ENCODE data around the gene SLC10A3.
"Not testable (repeated sequence)": the region's sequence is repeated elsewhere in the genome, so short reads cannot be mapped to it uniquely, and the experiment has no call there.

Gene SLC10A3

GRCh38 chrX:154509455-154509854 lies 19.0 kb upstream of the SLC10A3 start:
- no peak for DNase-seq

DNA sequence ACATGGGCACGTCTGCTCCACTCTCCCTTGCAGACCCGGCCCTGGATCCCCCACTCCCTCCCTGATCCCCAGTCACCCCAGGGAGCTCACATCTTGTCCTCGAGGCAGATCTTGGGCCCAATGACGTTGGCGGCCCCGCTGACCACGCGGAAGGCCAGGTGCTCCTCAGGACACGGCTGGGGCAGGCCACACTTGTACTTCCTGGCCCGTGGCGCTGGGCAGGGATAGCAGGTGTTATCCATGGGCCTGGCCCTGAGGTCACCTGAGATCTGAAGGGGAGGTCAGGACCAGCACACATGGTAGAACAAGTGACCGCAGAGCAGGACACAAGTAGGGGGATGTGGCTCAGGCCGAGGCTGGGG lies 17.9 kb upstream of the SLC10A3 start:
- DNase-seq, result no peak

GRCh38 chrX:154507673-154508383 lies 17.4 kb upstream of the SLC10A3 start:
- DNase-seq, result no peak

DNA sequence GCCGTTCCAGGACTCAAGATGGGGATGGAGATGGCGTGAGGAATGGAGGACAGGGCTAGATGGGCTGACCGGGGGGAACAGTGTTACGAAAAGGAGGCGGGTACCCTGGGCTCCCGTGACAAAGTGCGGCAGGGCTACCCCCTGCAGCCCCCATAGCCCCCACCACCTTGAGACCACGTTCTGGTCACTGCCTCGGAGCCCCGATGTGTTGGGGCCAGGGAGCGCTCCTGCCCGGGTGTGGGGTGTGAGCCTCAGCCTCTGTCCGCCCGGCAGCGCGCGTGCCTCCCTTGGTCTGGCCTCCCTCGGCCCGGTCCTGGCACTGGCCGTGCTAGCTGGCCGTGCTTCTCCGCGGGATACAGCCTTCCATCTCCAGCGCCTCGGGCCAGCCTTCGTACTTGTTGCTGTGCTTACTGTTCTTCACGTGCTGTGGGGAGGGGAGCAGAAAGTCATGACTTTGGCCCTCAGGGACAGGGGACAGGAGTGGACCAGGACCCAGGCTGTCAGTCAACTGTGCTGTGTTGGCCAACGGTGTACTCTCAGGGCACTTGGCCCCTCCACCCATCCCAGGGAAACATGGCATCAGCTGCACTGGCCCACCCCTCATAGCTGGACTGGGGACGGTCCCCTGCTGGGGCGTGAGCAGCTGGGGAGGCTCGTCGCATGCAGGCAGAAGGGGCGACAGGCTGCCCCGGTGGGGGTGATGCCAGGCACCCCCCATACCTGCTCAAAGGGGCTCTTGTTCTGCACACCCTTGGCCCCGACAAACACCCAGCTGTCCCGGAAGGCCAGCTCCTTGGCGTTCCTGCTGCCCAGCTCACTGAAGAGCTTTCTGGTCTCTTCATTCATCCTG lies 16.3 kb upstream of the SLC10A3 start:
- DNase-seq, result no peak

DNA sequence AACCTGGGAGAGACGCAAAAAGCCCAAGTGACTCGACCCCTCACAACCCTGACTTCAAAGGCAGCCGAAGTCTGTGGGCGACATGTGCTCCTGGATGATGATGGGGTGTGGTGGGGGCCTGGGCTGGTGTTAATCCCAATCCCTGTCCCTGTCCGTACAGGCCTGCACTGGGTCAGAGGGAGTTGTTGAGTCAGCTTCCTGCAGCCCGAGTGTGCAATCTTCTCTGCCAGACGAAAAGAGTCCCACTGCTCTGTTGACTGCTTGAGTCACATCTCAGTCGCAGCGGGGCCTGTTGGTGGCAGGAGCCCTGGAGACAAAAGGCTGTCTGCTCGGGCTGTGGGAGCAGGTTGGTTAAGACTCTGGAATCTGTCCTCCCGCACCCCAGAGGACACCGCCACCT lies 15.3 kb upstream of the SLC10A3 start:
- DNase-seq, result no peak

- no peak for DNase-seq
These were observed 12.6 kb upstream of the SLC10A3 start for GRCh38 chrX:154502989-154503388.

DNA sequence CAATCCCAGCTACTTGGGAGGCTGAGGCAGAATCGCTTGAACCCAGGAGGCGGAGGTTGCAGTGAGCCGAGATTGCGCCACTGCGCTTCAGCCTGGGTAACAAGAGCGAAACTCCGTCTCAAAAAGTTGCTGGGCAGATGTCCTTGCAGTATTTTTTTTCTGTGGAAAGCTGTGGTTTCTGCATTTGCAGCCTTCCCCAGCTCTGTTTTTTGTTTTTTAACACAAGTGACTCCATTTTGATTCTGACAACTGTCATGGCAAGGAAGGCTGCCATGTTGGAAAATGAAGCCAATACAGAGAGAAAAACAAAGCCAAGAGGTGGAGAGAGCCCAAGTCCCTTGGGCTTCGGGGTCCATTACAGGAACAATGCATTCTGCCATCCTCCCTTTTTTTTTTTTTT lies 11.7 kb upstream of the SLC10A3 start:
- no peak for DNase-seq

- not testable (repeated sequence) for DNase-seq
These were observed 11.0 kb upstream of the SLC10A3 start for GRCh38 chrX:154501423-154501822.

- DNase-seq, result not testable (repeated sequence)
These were observed 6.2 kb upstream of the SLC10A3 start for GRCh38 chrX:154496591-154497137.

- no peak for DNase-seq
These were observed 5.1 kb upstream of the SLC10A3 start for GRCh38 chrX:154495472-154495922.

GRCh38 chrX:154494715-154495114 lies 4.3 kb upstream of the SLC10A3 start:
- no peak for DNase-seq

- peak; percentile 14 for DNase-seq
These were observed 412 bp downstream of the SLC10A3 start for GRCh38 chrX:154490021-154490413.

- DNase-seq, result no peak
These were observed 1.2 kb downstream of the SLC10A3 start for GRCh38 chrX:154489182-154489581.

DNA sequence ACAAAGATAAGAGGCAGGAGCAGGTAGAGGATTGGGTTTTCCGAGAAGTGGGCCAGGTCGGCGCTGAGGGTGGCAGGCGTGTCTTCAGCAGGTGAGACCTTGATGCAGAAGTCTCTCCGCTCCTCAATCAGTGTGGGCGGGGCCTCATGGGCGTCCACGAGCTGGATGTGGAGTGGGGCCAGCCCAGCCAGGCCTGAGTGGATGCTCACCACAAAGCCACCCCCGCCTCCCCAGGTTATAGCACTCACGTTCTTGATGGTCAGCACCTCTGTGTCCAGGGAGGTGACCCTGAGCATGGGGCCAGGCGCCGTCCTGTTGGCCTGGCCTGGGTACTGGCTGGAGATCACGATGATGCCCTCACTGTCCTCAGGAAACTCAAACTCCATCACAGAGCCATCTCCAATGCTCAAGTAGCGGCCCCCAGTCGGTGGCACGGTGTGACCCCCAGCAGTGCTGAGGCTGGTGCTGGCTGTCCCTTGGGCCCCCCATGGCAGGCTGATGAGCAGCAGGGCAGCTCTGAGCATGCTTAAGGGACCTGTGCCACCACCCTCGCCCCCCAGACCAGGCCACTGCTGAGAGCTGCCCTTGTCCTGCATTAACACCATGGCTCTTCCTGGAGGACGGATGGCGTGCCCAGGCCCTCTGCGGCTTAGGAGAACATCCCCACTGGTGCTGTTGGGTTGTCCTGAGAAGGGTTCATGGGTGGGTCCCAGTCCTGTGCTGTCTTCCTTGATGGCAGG lies 1.9 kb downstream of the SLC10A3 start:
- DNase-seq, result no peak

- no peak for DNase-seq
These were observed 2.7 kb downstream of the SLC10A3 start for GRCh38 chrX:154487518-154488290.

DNA sequence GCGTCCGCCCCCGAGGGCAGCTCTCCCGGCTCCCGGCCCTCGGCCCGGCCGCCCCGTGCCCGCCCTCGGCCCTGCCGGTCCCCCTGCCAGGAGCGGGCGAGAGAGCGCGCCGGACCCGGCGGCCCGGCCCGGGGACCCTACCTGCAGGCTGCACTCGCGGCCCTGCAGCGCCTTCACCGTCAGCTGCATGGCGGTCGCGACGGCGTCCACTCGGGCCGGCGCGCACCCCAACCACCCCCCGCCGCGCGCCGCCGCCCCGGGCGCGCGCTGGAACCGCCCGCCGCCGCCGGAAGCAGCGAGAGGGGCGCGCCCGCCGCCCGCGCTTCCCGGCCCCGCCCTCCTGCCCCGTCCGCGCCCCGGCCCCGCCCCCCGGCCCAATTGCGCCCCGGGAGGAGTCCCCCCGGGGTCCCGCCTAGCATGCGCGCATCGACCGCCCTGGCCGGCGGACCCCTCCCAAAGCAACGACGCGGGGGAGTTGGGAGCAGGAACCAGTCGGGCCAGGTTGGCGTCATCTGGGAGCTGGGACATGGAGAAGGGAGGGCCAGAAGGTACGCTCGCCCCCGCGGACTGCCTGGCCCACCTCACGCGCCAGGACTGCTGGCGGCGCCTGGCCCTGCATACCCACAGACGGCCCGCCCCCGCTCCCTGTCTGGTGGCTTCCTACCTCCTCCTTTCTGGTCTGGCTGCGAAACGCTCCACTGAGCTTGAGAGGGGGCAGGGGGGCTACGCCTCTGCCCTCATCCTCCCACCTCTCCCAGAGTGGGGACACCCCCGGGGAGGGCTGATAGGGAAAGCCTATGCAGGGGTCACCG lies 3.8 kb downstream of the SLC10A3 start, which contains the start of gene UBL4A:
TSS of gene UBL4A (minus strand) at position 220 of the 812 bp plus-strand sequence. CDS start at position 189, 31 bp downstream.
- peak; percentile 46 for DNase-seq

DNA sequence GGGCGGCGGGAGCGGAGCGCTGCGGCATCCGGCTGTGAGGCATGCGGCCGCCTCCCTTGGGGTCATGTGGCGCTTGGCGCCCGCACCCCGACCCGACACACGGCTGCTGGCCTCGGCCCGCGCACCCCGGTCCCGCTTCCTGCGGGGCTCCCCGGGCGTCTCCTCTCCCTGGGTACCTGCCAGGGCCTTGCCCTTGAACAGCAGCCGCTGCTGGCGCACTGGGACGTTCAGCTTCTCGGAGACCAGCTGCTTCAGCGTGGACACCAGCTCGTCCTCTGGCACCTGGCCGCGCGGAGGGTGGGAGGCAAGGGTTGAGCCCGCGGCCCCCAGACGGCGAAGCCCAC lies 4.4 kb downstream of the SLC10A3 start:
- DNase-seq, result peak; percentile 12

DNA sequence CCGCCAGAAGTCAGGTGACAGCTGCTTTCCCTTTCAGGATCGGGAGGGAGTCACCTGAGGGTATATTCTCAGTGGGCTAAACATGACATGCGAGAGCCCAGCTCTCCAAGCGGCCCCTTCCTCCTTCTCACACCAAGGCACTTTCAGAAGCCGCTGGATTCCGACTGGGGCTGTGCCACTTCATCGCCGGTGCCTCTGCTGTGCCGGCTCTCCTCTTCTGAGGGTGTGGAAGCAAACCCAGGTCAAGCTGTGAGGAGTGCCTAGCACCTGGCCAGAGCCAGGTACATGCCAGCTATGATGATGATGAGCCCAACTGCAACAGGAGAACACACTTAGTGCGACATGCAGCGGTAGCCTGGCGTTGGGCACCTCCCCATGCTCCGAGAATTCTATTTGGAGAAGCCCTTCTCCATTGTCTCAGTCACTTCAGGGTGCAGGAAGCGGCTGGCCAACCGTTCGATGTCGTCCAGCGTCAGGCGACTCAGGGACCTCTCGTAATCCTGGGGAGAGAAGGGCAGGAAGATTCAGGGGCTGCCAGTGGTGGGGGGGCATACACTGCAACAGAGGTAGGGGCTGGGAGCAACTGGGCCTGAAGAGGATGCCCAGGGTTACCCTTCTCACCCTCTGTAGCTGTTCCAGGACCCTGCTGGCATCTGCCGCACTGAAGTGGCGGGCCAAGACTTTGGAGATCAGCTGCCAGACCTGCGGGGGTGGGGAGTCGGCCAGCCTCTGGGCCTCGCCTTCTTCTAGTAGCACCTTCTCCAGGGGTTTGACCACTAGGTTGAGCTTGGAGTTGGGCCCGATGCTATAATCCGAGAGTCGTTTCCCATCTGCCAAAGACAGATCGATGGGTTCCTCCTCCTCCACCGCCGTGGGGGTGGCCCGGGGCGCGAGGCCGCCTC lies 5.0 kb downstream of the SLC10A3 start:
- DNase-seq, result no peak

GRCh38 chrX:154484255-154485149 lies 5.9 kb downstream of the SLC10A3 start:
- DNase-seq, result no peak

Data from stimulated activated CD4-positive, alpha-beta T cell treated with anti-CD3 and anti-CD28 coated beads, Interleukin-4, amount 100 ng/mL, for 24 hours (primary cell).